Lower lobe of right lung (tissue), 2 donors: ENCODE results near the gene KRTAP12-4. TPM values are rescaled to one million over a fixed set of nuclear protein-coding genes. Genes with fewer than 3 reads are reported as not detected.

Experiments used
- ATAC-seq, 2 donors: fragments of 200-7000 bp; cut with Tn5 transposase; one replicate each; pipeline ENCODE4 v1.9.1; 2020 to 2022; ENCODE audit warnings: mild to moderate bottlenecking in 2 of 2, moderate library complexity in 2 of 2
- DNase-seq: peaks from one replicate; pipeline ENCODE4 v3.0.0-alpha.2; 2020
- H3K27ac ChIP-seq: fragments of 200-600 bp; one replicate; pipeline ENCODE4 v1.8.0; 2022
- H3K27me3 ChIP-seq: fragments of 200-600 bp; one replicate; pipeline ENCODE4 v1.8.0; 2022; ENCODE audit warnings: low read depth
- H3K36me3 ChIP-seq: fragments of 200-600 bp; one replicate; pipeline ENCODE4 v1.8.0; 2022; ENCODE audit warnings: mild to moderate bottlenecking
- H3K4me1 ChIP-seq: fragments of 200-600 bp; one replicate; pipeline ENCODE4 v1.8.0; 2022
- H3K4me3 ChIP-seq: fragments of 200-600 bp; one replicate; pipeline ENCODE4 v1.8.0; 2022; ENCODE audit warnings: mild to moderate bottlenecking
- H3K9me3 ChIP-seq: fragments of 200-600 bp; one replicate; pipeline ENCODE4 v1.8.0; 2022
- intact Hi-C: fragments of 100-400 bp; cut with DNase I; formaldehyde crosslinking; loops from one replicate; pipeline ENCODE4 v1.11.0; 2022
- total RNA-seq: library from RNA; stranded (reverse); fragmentation: NEBNext Ultra II Directional; extraction: Animal tissue kit (Norgen Biotek cat#: 25700); gene quantifications from one replicate; pipeline ENCODE4 v1.2.1, GENCODE V29; 2021
- TF ChIP-seq, protein P1 (sequence below): fragments of 200-600 bp; IDR thresholded peaks from one replicate; pipeline ENCODE4 v1.8.0; 2022; ENCODE audit warnings: antibody characterized with exemption, mild to moderate bottlenecking
- donor health status: DM: no; HTN: yes; CAD: no; lungs with severe emphysema.

KRTAP12-4 gene
- total RNA-seq, 1 donor from 2014 or later = not detected

DNA sequence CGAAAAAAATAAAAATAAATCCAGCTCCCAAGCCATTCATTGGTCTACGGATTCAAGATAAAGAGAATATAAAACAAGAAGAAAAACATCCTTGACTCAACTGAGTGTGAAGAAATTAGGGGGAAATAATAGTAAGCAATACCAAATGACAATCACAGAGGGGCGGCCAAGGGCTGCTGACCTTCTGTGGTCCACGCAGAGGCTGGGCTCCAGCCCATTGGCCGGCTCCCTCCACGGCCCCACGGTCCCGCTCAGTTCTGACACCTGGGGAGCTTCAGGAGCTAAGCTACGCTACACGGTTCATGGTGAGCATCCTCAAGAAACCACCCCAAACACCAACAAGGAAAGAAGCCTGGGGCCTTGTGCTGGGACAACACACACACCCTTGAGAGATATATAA is 42.1 kb upstream of the KRTAP12-4 start:
- no peaks in the 10 kb centered on the region for H3K4me1 ChIP-seq
- TF ChIP-seq, protein P1, sequence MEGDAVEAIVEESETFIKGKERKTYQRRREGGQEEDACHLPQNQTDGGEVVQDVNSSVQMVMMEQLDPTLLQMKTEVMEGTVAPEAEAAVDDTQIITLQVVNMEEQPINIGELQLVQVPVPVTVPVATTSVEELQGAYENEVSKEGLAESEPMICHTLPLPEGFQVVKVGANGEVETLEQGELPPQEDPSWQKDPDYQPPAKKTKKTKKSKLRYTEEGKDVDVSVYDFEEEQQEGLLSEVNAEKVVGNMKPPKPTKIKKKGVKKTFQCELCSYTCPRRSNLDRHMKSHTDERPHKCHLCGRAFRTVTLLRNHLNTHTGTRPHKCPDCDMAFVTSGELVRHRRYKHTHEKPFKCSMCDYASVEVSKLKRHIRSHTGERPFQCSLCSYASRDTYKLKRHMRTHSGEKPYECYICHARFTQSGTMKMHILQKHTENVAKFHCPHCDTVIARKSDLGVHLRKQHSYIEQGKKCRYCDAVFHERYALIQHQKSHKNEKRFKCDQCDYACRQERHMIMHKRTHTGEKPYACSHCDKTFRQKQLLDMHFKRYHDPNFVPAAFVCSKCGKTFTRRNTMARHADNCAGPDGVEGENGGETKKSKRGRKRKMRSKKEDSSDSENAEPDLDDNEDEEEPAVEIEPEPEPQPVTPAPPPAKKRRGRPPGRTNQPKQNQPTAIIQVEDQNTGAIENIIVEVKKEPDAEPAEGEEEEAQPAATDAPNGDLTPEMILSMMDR = no peak
- no peaks in the 10 kb centered on the region for H3K36me3 ChIP-seq
- peaks cover 23% of the 10 kb centered on the region for H3K9me3 ChIP-seq
- no peak overlapping the region for H3K4me3 ChIP-seq
- DNase-seq = no peak
- intact Hi-C loops = no loop called here
- H3K27ac ChIP-seq = no peak overlapping the region
- H3K27me3 ChIP-seq = peaks cover 38% of the 10 kb centered on the region
- ATAC-seq = no peak

DNA sequence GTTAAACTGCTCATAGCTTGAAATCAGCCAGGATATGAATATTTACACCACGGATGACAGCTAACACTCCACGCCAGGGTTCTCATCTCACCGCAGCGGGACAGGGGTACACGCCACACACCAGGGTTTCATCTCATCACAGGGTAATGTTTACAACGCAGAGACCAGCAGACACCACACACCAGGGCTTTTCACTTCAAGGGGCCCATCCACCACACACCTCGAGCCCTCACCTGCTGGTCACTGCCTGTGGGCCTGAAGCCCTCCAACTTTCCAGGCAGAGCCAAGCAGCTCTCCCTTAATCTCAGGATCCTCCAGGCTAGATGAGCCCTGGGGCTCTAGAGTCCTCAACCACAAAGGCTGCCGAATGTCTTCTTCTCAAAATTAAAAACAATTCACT is 41.2 kb upstream of the KRTAP12-4 start:
- Histone ChIP-seq H3K4me3 (no peak overlapping the region), H3K27me3 (peaks cover 30% of the 10 kb centered on the region), H3K27ac (no peak overlapping the region), H3K9me3 (peaks cover 23% of the 10 kb centered on the region), H3K4me1 (no peaks in the 10 kb centered on the region), H3K36me3 (no peaks in the 10 kb centered on the region)
- ATAC-seq (no peak), DNase-seq (no peak)
- intact Hi-C loops = no loop called here
- TF ChIP-seq, protein P1 = no peak

DNA sequence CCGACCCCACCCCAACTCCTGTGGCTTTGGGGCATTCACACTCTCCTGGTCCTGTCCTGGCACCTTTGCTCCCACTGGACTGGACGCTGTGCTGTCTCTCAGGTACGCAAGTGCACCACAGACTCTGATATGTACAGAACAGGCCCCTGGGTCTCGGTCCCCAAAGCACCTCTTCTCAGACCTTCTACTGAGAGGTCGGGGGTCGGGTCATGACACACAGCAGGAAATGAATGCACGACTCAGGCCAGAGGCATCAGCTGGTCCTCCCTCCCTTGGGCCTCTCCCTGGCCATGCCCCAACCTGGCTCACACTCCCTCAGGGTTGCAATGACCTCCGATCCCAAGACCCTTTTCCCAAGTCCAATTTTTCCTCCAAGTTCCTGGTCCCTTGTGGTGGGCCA is 40.7 kb upstream of the KRTAP12-4 start:
- no peaks in the 10 kb centered on the region for H3K4me1 ChIP-seq
- peaks cover 25% of the 10 kb centered on the region for H3K27me3 ChIP-seq
- TF ChIP-seq, protein P1 = no peak
- intact Hi-C loops = no loop called here
- H3K9me3 ChIP-seq = peaks cover 23% of the 10 kb centered on the region
- no peak overlapping the region for H3K4me3 ChIP-seq
- DNase-seq (no peak), ATAC-seq (no peak)
- no peak overlapping the region for H3K27ac ChIP-seq
- no peaks in the 10 kb centered on the region for H3K36me3 ChIP-seq

DNA sequence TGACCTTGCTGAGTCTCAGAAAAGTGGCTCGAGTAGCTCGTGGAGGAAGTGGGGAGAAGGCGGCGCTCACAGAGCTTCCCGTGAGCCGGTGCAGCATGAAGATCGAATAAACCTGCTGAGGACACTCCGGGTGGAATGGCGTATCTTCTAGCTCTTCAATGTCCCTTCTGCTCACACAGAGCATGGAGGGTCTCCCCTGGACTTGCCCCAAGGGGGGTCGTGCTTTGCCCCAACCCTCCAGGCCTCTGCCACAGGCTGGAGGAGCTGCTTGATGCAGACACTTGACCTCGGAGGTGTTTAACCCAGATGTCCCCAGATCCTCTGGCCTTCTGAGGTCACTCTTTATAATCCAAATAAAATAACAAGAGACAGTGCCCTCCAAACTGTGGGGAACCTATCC is 40.3 kb upstream of the KRTAP12-4 start:
- H3K4me3 ChIP-seq = no peak overlapping the region
- ATAC-seq (no peak), DNase-seq (no peak)
- peaks cover 23% of the 10 kb centered on the region for H3K9me3 ChIP-seq
- no peaks in the 10 kb centered on the region for H3K4me1 ChIP-seq
- TF ChIP-seq, protein P1 = no peak
- intact Hi-C loops = no loop called here
- no peak overlapping the region for H3K27ac ChIP-seq
- peaks cover 21% of the 10 kb centered on the region for H3K27me3 ChIP-seq
- no peaks in the 10 kb centered on the region for H3K36me3 ChIP-seq

DNA sequence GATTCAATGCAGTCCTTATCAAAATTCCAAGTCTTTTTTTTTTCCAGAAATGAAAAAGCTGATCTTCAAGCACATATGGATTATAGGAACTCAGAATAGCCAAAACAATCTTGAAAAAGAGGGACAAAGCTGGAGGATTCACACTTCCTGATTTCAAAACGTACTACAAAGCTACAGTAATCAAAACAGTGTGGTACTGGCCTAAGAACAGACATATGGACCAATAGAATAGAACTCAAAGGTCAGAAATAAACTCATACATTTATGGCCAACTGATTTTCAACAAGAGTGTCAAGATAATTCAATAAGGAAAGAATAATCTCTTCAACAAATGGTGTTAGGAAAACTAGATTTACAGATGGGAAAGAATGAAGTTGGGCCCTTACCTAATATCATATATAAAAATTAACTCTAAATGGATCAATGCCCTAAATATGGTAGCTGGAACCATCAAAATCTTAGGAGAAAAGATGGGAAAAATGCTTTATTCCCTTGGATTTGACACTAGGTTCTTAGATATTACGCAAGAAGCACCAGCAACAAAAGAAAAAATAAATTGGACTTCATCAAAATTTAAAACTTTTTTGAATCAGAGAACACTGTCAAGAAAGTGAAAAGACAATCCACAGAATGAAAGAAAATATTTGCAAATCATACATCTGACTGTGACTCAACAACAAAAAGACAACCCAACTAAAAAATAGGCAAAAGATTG is 38.5 kb upstream of the KRTAP12-4 start:
- Histone ChIP-seq H3K9me3 (peaks cover 23% of the 10 kb centered on the region), H3K4me3 (no peak overlapping the region), H3K27me3 (peaks cover 8% of the 10 kb centered on the region), H3K36me3 (no peaks in the 10 kb centered on the region), H3K27ac (no peak overlapping the region), H3K4me1 (no peaks in the 10 kb centered on the region)
- DNase-seq = no peak
- TF ChIP-seq, protein P1 = no peak
- ATAC-seq = no peak
- intact Hi-C loops = no loop called here
